ENCODE data around the gene PPTC7.

The PPTC7 gene

GRCh38 chr12:110514363-110514762 is 68.8 kb downstream of the PPTC7 start:
- POLR2A ChIA-PET = no interaction called here
- CTCF ChIA-PET = no interaction called here
- no peak for DNase-seq (ENCODE audit: extremely low spot score)
- TF ChIP-seq TARDBP (IDR thresholded peaks at IDR 0.05) = no peak
- TF ChIP-seq ARNT (IDR thresholded peaks at IDR 0.05) = no peak
- no peak for TF ChIP-seq FOXK2 (IDR thresholded peaks at IDR 0.05)

GRCh38 chr12:110513842-110514241 is 69.3 kb downstream of the PPTC7 start:
- CTCF ChIA-PET = interaction anchor here (1.1 to 1.3 kb wide), 3 partner anchors 87 to 100 kb away, joined by 3 to 5 read pairs (median 3); partner anchors contain the start of gene TCTN1
- POLR2A ChIA-PET = interaction anchor here (1.1 to 1.3 kb wide), 2 partner anchors 12 to 46 kb away, joined by 3 to 4 read pairs; partner anchors contain the start of genes GPN3, RAD9B and VPS29
- TF ChIP-seq FOXK2 (IDR thresholded peaks at IDR 0.05) = no peak
- TF ChIP-seq FOXM1 (IDR thresholded peaks at IDR 0.05; ENCODE audit: borderline replicate concordance) = no peak
- no peak for TF ChIP-seq CTBP1 (IDR thresholded peaks at IDR 0.05; ENCODE audit: borderline replicate concordance)
- no peak for TF ChIP-seq ZNF384 (IDR thresholded peaks at IDR 0.05)
- TF ChIP-seq HDGF (IDR thresholded peaks at IDR 0.05; ENCODE audit: borderline replicate concordance) = no peak
- TF ChIP-seq FOXA1 (IDR thresholded peaks at IDR 0.05) = no peak
- no peak for TF ChIP-seq BHLHE40 (IDR thresholded peaks at IDR 0.05; ENCODE audit: borderline replicate concordance)
- no peak for TF ChIP-seq SUZ12 (IDR thresholded peaks at IDR 0.05)
- TF ChIP-seq TARDBP (IDR thresholded peaks at IDR 0.05) = no peak

GRCh38 chr12:110508071-110508586 is 75.0 kb downstream of the PPTC7 start:
- DNase-seq (ENCODE audit: extremely low spot score) = no peak
- CTCF ChIA-PET = interaction anchor here (0.9 to 1.6 kb wide), 2 partner anchors 92 to 94 kb away, joined by 3 to 6 read pairs; no protein-coding TSS in a partner anchor
- POLR2A ChIA-PET = no interaction called here
- TF ChIP-seq L3MBTL2 (conservative IDR thresholded peaks at IDR 0.05) = no peak
- TF ChIP-seq FOXM1 (IDR thresholded peaks at IDR 0.05; ENCODE audit: borderline replicate concordance) = no peak
- TF ChIP-seq TARDBP (IDR thresholded peaks at IDR 0.05) = no peak
- no peak for TF ChIP-seq NFRKB (IDR thresholded peaks at IDR 0.05)
- no peak for TF ChIP-seq FOXK2 (IDR thresholded peaks at IDR 0.05)

More at GRCh38 chr12:110513842-110514241, 69.3 kb downstream of the PPTC7 start:
- no peak for DNase-seq (ENCODE audit: extremely low spot score)

GRCh38 chr12:110505332-110505731 is 77.8 kb downstream of the PPTC7 start:
- ChIA-PET CTCF (interaction anchor here (0.6 kb wide), 1 partner anchor 97 kb away, joined by 3 read pairs; no protein-coding TSS in a partner anchor), POLR2A (no interaction called here)
- no peak for DNase-seq (ENCODE audit: extremely low spot score)
- TF ChIP-seq TARDBP (IDR thresholded peaks at IDR 0.05) = no peak
- no peak for TF ChIP-seq FOXM1 (IDR thresholded peaks at IDR 0.05; ENCODE audit: borderline replicate concordance)
- TF ChIP-seq FOXK2 (IDR thresholded peaks at IDR 0.05) = no peak
- TF ChIP-seq SUZ12 (IDR thresholded peaks at IDR 0.05) = no peak
- TF ChIP-seq HDGF (IDR thresholded peaks at IDR 0.05; ENCODE audit: borderline replicate concordance) = no peak
- TF ChIP-seq ELF4 (IDR thresholded peaks at IDR 0.05) = no peak
- no peak for TF ChIP-seq FOXA1 (IDR thresholded peaks at IDR 0.05)
- no peak for TF ChIP-seq PKNOX1 (IDR thresholded peaks at IDR 0.05)
- TF ChIP-seq BHLHE40 (IDR thresholded peaks at IDR 0.05; ENCODE audit: borderline replicate concordance) = no peak
- no peak for TF ChIP-seq L3MBTL2 (conservative IDR thresholded peaks at IDR 0.05)
- no peak for TF ChIP-seq NFRKB (IDR thresholded peaks at IDR 0.05)
- no peak for TF ChIP-seq LEF1 (IDR thresholded peaks at IDR 0.05; ENCODE audit: borderline replicate concordance)
- TF ChIP-seq CTBP1 (IDR thresholded peaks at IDR 0.05; ENCODE audit: borderline replicate concordance) = no peak
- no peak for TF ChIP-seq ZNF384 (IDR thresholded peaks at IDR 0.05)
- no peak for TF ChIP-seq SP1 (IDR thresholded peaks at IDR 0.05)

- POLR2A ChIA-PET = no interaction called here
- CTCF ChIA-PET = interaction anchor here (0.5 kb wide), 1 partner anchor 98 kb away, joined by 5 read pairs; no protein-coding TSS in a partner anchor
- no peak for DNase-seq (ENCODE audit: extremely low spot score)
- TF ChIP-seq TARDBP (IDR thresholded peaks at IDR 0.05) (no peak), HDGF (IDR thresholded peaks at IDR 0.05; ENCODE audit: borderline replicate concordance) (no peak), LEF1 (IDR thresholded peaks at IDR 0.05; ENCODE audit: borderline replicate concordance) (no peak), FOXM1 (IDR thresholded peaks at IDR 0.05; ENCODE audit: borderline replicate concordance) (no peak), FOXA1 (IDR thresholded peaks at IDR 0.05) (no peak), ELF4 (IDR thresholded peaks at IDR 0.05) (no peak), ZNF384 (IDR thresholded peaks at IDR 0.05) (no peak)
Observed at GRCh38 chr12:110503432-110503831, 79.7 kb downstream of the PPTC7 start.

- peak; percentile 91 for DNase-seq (ENCODE audit: extremely low spot score)
- ChIA-PET CTCF (no interaction called here), POLR2A (interaction anchor here (1.0 to 3.1 kb wide), 4 partner anchors 11 to 93 kb away, joined by 3 to 28 read pairs (median 4); partner anchors contain the start of genes FAM216A and GPN3)
- TF ChIP-seq ELF4 (IDR thresholded peaks at IDR 0.05) (peak; percentile 41; the same call in 1 of the 2 replicates), HDGF (IDR thresholded peaks at IDR 0.05; ENCODE audit: borderline replicate concordance) (no peak), SP1 (IDR thresholded peaks at IDR 0.05) (no peak), TARDBP (IDR thresholded peaks at IDR 0.05) (no peak), FOXK2 (IDR thresholded peaks at IDR 0.05) (no peak), ZNF384 (IDR thresholded peaks at IDR 0.05) (no peak), CTBP1 (IDR thresholded peaks at IDR 0.05; ENCODE audit: borderline replicate concordance) (no peak), ARNT (IDR thresholded peaks at IDR 0.05) (no peak), PKNOX1 (IDR thresholded peaks at IDR 0.05) (peak; percentile 16; the same call in 1 of the 2 replicates), FOXM1 (IDR thresholded peaks at IDR 0.05; ENCODE audit: borderline replicate concordance) (0 out of 2 replicates have a peak, but pooled peaks have one; percentile 23), LEF1 (IDR thresholded peaks at IDR 0.05; ENCODE audit: borderline replicate concordance) (no peak), NFRKB (IDR thresholded peaks at IDR 0.05) (no peak), FOXA1 (IDR thresholded peaks at IDR 0.05) (no peak), SUZ12 (IDR thresholded peaks at IDR 0.05) (no peak), BHLHE40 (IDR thresholded peaks at IDR 0.05; ENCODE audit: borderline replicate concordance) (no peak), L3MBTL2 (conservative IDR thresholded peaks at IDR 0.05) (peak; percentile 100)
Observed at GRCh38 chr12:110501752-110502738, 81.1 kb downstream of the PPTC7 start, which contains the start of the genes RAD9B and VPS29. TSS of gene RAD9B (plus strand) at chr12:110502331. CDS start at chr12:110502338, 7 bp downstream. TSS of gene VPS29 (minus strand) at chr12:110502111. CDS start at chr12:110502051, 60 bp downstream.

Measured in HEK293T (cell line).